Nephron progenitor cell (in vitro differentiated cells): ENCODE measurements around the gene TNFAIP8L3.

Experiments
- DNase-seq: peaks from one replicate; pipeline ENCODE4 v3.0.0; 2021
- H3K27ac Mint-ChIP-seq: 2 replicates; pipeline ENCODE4 v1.8.0; 2021; ENCODE audit warnings: mild to moderate bottlenecking, moderate library complexity, mixed read lengths
- H3K27me3 Mint-ChIP-seq: 2 replicates; pipeline ENCODE4 v1.8.0; 2021; ENCODE audit warnings: mild to moderate bottlenecking, low read depth, mixed read lengths; ENCODE audit not compliant: poor library complexity
- H3K36me3 Mint-ChIP-seq: 2 replicates; pipeline ENCODE4 v1.8.0; 2021; ENCODE audit warnings: low read depth, mixed read lengths
- H3K4me1 Mint-ChIP-seq: 2 replicates; pipeline ENCODE4 v1.8.0; 2021; ENCODE audit warnings: mixed read lengths
- H3K4me3 Mint-ChIP-seq: 2 replicates; pipeline ENCODE4 v1.8.0; 2021; ENCODE audit warnings: mild to moderate bottlenecking, moderate library complexity, mixed read lengths
- H3K9me3 Mint-ChIP-seq: 2 replicates; pipeline ENCODE4 v1.8.0; 2021; ENCODE audit warnings: mild to moderate bottlenecking, moderate library complexity, mixed read lengths
- TF ChIP-seq, protein P1 (sequence below): fragments of 200-600 bp; sonication (generic); IDR thresholded peaks from 2 replicates; pipeline ENCODE4 v1.5.0; 2021; ENCODE audit warnings: antibody characterized with exemption

Gene TNFAIP8L3

DNA sequence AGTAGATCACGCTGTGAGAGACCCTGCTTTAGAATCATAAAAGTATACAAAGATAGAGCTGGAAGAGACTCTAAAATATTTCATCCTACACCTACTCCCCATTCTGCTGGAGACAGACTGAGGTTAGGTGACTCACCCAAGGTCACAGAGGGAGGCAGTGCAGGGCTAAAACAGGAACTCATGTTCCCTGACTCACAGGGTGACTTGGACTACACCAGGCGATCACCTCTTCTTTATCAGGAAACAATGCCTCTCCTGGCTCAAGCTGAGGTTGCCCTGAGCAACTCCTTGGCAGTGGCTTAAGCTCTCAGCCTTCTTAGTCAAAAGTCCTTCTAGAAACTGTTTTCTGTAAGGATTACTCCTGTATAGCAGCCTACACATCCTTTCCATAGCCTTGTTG is 26.4 kb upstream of the TNFAIP8L3 start:
- H3K4me3 Mint-ChIP-seq = no peak overlapping the region
- no peaks in the 10 kb centered on the region for H3K36me3 Mint-ChIP-seq
- H3K27ac Mint-ChIP-seq = no peak overlapping the region
- no peaks in the 10 kb centered on the region for H3K4me1 Mint-ChIP-seq
- peaks cover 5% of the 10 kb centered on the region for H3K27me3 Mint-ChIP-seq
- H3K9me3 Mint-ChIP-seq = peaks cover 23% of the 10 kb centered on the region
- no peak for DNase-seq
- TF ChIP-seq, protein P1, sequence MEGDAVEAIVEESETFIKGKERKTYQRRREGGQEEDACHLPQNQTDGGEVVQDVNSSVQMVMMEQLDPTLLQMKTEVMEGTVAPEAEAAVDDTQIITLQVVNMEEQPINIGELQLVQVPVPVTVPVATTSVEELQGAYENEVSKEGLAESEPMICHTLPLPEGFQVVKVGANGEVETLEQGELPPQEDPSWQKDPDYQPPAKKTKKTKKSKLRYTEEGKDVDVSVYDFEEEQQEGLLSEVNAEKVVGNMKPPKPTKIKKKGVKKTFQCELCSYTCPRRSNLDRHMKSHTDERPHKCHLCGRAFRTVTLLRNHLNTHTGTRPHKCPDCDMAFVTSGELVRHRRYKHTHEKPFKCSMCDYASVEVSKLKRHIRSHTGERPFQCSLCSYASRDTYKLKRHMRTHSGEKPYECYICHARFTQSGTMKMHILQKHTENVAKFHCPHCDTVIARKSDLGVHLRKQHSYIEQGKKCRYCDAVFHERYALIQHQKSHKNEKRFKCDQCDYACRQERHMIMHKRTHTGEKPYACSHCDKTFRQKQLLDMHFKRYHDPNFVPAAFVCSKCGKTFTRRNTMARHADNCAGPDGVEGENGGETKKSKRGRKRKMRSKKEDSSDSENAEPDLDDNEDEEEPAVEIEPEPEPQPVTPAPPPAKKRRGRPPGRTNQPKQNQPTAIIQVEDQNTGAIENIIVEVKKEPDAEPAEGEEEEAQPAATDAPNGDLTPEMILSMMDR = no peak

DNA sequence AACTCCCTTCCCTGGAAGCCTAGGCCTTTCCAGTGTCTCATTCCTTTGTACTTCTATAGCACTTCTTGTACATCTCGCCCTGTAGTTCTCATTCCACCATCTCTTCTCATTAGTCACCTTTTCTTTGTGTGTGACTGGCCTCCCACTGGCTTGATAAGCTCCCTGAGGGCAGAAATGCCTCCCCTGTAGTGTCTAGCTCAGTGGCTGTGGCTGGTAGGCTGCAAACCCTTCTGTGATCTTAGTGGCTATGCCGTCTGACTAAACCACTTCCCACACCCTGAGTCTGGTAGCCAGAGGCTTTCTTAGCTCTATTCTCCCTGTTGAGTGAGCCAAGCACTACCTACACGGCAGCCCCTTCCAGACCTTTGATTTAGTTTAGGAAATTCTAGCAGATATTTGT is 24.4 kb upstream of the TNFAIP8L3 start:
- peaks cover 5% of the 10 kb centered on the region for H3K27me3 Mint-ChIP-seq
- TF ChIP-seq, protein P1 = no peak

DNA sequence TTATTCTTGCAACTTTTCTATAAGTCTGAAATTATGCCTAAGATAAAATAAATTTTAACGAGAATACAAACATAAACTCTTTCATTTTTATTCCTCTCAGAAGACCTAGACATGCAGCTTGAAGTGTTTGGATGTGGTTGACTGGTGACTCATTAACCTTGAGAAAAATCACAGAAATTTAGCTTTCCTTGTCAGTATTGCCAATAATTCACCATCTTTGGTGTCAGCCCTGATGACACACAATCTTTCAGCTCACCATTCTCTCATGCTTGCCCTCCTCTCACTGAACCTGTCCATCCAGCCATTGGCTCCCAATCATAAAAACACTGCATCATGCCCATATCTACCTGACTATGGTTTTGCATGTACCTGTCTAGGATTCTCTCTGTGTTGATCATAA is 22.6 kb upstream of the TNFAIP8L3 start:
- Mint-ChIP-seq H3K27ac (no peak overlapping the region), H3K9me3 (peaks cover 3% of the 10 kb centered on the region), H3K4me1 (no peaks in the 10 kb centered on the region), H3K4me3 (no peak overlapping the region), H3K27me3 (peaks cover 10% of the 10 kb centered on the region), H3K36me3 (no peaks in the 10 kb centered on the region)
- DNase-seq = no peak
- TF ChIP-seq, protein P1 = no peak

More for the DNA sequence above, 24.4 kb upstream of the TNFAIP8L3 start:
- Mint-ChIP-seq H3K4me1 (no peaks in the 10 kb centered on the region), H3K27ac (no peak overlapping the region), H3K36me3 (no peaks in the 10 kb centered on the region), H3K9me3 (peaks cover 15% of the 10 kb centered on the region), H3K4me3 (no peak overlapping the region)
- no peak for DNase-seq

DNA sequence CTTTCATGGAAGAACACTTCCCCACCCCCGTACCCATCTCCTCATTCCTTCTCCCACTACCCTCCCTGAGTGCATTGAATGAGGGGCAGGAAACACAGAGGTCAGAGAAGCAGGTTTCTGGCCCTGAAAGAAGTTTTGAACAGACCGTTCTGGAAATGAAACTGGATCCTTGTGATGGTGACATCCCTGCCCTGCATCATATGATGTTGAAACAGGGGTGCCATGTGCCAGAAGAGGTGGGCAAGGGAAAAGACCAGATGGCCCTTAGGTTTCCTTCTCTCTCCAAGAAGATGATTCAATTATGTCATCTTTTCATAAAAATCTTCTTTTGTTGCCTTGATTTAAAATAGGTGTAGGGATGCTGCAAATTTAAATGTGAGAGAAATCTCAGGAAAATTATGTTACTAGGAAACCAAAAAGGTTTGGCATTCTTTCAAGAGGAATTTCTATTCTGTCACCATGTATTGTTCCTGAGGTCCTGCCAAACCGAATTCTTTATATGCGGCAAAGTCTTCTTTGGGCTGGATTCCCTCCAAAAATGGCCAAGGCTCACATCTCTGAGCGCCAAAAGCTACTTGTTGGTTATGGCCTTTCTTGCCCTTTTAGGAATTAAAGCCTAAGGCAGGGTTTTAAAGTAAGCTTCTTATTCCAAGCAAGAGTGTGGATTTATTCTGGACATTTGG is 19.9 kb upstream of the TNFAIP8L3 start:
- TF ChIP-seq, protein P1 = no peak
- Mint-ChIP-seq H3K27ac (no peak overlapping the region), H3K36me3 (no peaks in the 10 kb centered on the region), H3K4me1 (no peaks in the 10 kb centered on the region), H3K4me3 (no peak overlapping the region), H3K27me3 (peaks cover 17% of the 10 kb centered on the region), H3K9me3 (peaks cover 3% of the 10 kb centered on the region)
- DNase-seq = no peak

DNA sequence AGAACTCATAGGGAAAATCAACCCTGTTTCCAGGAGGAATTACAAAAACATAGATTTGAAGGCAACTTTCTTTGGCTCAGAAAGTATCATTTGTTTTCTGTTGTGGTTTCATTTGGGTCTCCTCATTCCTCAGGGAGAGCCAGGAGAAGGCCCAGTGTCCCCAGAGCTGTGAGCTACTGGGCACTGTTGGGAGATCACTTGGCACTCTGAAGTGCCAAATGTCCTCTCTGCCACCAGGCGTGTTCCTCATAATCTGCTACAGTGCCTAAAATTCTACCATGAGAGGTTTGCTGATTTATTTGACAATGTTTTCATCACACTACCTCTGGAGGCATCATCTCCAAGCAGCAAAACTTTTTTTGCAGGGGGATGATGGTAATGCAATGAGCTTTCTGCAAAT is 17.4 kb upstream of the TNFAIP8L3 start:
- Mint-ChIP-seq H3K27ac (no peak overlapping the region), H3K27me3 (peaks cover 11% of the 10 kb centered on the region), H3K9me3 (no peaks in the 10 kb centered on the region), H3K4me3 (no peak overlapping the region), H3K36me3 (no peaks in the 10 kb centered on the region), H3K4me1 (no peaks in the 10 kb centered on the region)
- DNase-seq = no peak
- TF ChIP-seq, protein P1 = no peak

DNA sequence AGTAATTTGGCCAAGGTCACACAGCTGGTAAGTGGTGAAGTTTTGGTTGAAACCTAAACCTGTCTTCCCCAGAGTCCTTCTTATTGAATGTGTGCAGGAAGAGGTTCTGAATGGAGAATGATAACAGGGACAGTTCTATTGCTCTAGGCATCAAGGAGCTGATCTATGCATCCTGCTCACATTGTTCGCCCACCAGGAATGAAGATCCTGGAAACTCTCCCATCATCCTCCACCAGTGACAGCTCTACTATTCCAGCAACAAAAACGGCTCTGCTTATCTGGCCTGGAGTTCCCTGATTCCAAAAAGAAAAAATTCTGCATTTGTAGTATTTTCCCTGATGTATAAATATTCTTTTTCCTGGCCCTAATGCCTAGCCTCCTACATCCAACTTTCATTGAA is 16.4 kb upstream of the TNFAIP8L3 start:
- DNase-seq = no peak
- Mint-ChIP-seq H3K4me1 (no peaks in the 10 kb centered on the region), H3K27ac (no peak overlapping the region), H3K36me3 (no peaks in the 10 kb centered on the region), H3K27me3 (peaks cover 11% of the 10 kb centered on the region), H3K9me3 (no peaks in the 10 kb centered on the region), H3K4me3 (no peak overlapping the region)
- TF ChIP-seq, protein P1 = no peak
